ENCODE data around the gene MAN1A2.
"Not testable (repeated sequence)": the region's sequence is repeated elsewhere in the genome, so short reads cannot be mapped to it uniquely, and the experiment has no call there.

The MAN1A2 gene

GRCh38 chr1:117499071-117499470, 131.8 kb downstream of the MAN1A2 start:
- no peak for DNase-seq (ENCODE audit: low read depth)

GRCh38 chr1:117500584-117500983, 133.3 kb downstream of the MAN1A2 start:
- no peak for DNase-seq (ENCODE audit: low read depth)

DNA sequence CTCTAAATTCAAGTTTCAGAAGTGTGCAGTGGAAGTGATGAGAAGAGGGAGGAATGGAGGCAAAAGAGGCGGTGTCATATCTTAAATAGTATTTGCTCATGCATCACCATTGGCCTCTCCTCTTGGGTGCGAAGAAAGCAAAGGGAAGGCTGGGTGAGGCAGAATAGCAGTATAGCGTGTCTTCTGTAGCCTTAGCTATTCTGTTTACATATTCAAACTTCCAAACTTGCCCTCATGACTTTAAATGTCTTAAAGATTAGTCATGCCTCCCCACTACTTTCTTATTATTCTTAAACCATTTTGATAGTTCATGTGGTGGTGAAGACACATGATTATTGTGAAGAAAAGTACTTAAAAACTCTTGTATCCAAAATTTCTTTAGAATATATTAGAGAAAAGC, 134.0 kb downstream of the MAN1A2 start:
- DNase-seq (ENCODE audit: low read depth) = peak; percentile 4

DNA sequence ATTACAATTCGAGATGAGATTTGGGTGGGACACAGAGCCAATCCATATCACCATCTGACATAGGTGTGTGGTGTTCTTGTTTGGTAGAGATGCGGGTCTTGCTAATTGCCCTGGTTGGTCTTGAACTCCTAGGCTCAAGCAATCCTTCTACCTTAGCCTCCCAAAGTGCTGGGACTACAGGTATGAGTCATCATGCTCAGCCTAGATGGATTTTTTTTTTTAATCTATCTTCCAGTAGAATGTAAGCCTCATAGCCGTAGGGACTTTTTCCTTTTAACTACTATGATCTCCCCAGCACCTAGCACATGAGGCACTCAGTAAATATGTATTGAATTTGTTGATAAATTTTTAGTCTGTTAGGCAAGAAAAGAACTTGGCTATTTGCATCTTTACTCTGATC, 144.0 kb downstream of the MAN1A2 start:
- DNase-seq (ENCODE audit: low read depth) = no peak

GRCh38 chr1:117512728-117513321, 145.6 kb downstream of the MAN1A2 start:
- DNase-seq (ENCODE audit: low read depth) = peak; percentile 10

GRCh38 chr1:117523111-117523510, 155.9 kb downstream of the MAN1A2 start:
- no peak for DNase-seq (ENCODE audit: low read depth)

DNA sequence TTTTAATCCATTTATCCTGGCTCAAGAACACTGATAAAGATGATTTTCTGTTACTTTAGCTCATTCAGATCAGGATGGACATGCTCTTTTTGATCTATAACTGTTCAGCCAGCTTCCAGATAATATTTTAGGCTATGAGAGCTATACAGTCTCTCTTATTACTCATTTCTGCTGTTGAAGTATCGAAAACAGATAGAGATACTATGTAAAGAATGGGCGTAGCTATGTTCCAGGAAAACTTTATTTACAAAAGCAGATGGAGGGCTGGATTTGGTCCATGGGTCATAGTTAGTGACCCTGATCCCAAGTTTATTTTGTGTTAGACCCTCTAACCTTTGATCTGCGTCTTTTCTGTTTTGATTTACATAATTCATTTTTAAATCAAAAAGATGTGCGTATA, 159.8 kb downstream of the MAN1A2 start:
- DNase-seq (ENCODE audit: low read depth) = no peak

DNA sequence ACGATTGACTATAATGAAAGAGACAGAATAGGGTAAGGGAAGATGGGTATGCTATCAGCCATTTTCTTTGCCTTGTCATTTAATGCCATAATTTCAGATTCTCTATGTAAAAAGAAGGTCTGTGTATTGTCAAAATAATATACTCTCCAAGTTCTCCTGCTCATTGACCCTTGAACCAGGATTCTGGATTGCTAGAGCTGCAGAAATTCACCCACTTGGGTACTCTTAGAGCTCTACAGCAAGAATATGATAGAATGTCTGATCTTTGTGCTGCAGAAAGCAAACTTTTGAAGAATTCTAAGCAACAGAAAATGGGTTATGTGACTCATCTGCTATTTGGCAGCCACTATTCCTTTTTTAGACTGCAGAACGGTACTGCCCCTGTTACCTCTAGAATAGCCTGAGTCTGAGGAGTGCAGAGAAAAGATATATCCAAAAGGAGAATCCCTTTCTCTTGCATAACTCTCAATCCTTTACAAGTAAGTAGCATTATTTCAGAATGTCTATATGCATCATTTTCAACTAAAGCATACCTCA, 160.4 kb downstream of the MAN1A2 start:
- DNase-seq (ENCODE audit: low read depth) = peak; percentile 31

- DNase-seq (ENCODE audit: low read depth) = no peak
These were observed 162.4 kb downstream of the MAN1A2 start for GRCh38 chr1:117529683-117530082.

GRCh38 chr1:117531222-117531621, 164.0 kb downstream of the MAN1A2 start:
- DNase-seq (ENCODE audit: low read depth) = no peak

- peak; percentile 72 for DNase-seq (ENCODE audit: low read depth)
These were observed 167.8 kb downstream of the MAN1A2 start for GRCh38 chr1:117534995-117535467.

DNA sequence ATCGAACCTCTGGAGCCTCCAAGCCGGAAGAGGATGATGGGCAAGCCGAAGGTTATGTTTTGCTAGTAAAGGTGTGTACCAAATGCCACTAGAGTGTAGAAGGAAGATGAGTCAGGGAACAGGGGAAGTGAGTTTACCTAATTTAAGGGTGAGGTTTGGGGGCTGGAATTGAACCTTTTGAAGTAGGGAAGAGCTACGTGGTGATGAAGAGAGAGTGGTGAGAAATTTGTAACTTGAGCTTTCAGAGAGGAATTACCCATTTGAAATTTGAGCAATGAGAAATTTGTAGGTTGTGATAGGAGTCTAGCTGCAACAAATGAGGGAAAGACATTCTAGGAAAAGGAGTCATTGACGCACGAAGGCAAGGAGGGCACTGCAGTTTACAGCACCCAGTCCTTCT, 168.6 kb downstream of the MAN1A2 start:
- no peak for DNase-seq (ENCODE audit: low read depth)

DNA sequence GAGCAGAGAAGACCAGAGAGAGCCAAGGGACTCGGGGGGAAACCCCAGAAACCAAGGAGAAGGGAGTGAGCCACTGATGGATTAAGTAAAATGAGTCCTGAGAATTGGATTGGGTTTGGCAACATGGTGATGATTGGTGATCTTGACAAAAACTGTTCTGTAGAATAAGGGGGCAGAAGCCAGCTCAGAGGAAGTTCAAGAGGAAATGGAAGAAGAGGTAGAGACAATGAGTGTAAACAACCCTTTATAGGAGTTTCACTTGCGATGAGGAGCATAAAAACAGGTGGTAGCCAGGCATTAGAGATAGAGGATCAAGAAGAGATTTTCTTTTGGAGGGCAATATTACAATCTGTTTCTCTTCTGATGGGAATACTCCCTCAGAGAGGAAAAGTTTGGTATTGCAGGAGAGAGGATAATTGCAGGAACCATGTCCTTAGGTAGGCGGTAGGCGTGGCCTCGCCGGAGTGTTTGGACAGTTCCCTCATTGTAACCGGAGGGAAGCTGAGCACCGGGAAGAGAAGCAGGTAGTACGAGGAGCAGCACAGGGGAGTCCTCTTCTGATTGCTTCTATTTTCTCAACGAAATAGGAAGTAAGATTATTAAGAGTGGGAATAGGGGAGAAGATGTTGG, 170.2 kb downstream of the MAN1A2 start:
- no peak for DNase-seq (ENCODE audit: low read depth)

DNA sequence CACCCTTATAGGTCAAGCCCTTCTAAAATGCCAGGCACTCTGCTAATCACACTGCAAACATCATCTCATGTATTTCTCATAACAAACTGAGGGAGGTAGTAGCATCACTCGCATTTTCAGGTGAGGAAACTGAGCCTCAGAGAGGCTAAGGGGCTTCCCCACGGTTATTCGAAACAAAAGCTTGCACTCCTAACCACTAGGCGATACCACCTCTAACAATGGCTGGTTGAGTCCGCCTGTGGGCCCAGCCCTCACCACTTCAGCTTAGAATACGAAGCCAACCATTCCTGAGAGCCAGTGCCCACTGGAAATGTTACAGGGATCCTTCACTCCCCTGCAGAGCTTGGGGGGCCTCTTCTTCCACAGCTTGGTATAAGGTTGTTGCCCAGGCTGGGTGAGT, 173.3 kb downstream of the MAN1A2 start:
- DNase-seq (ENCODE audit: low read depth) = no peak

GRCh38 chr1:117541003-117541402, 173.8 kb downstream of the MAN1A2 start:
- DNase-seq (ENCODE audit: low read depth) = peak; percentile 11

DNA sequence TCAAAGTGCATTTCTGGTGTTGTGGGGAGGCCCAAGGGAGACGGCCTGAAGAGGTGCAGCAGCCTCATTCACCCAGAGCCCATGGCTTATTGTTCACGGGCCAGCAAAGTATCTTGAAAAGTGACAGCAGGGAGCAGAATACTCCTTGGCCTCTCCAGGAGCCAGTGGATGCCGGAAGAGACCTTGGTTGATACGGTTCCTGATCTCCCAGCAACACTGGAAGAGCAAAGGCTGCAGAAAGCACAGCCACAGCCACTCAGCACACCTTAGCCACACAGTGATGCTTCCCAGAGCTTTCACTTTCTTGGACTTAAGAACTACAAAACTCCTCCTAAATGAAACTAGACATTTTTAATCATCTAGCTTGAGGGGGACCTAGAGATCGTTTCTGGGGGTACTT, 174.3 kb downstream of the MAN1A2 start:
- no peak for DNase-seq (ENCODE audit: low read depth)

GRCh38 chr1:117544509-117545109, 177.4 kb downstream of the MAN1A2 start:
- no peak for DNase-seq (ENCODE audit: low read depth)

DNA sequence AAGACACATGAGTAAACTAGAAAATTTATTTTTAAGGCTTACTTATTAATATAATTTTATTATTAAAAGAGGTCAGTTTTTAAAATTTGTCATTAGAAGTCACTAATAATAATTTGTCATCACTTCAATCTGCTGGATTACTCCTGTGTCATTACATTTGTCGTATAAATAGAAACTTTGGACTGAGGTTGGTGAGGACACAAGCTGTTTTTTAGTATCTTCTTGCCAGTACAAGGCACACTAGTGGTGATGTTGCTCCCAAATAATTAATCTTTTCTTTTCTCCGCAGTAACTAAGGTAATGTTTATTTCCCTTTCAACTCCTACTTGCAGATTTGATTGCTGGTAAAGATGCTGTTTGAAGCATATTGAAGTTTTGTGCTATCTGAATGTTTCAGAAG, 179.2 kb downstream of the MAN1A2 start:
- DNase-seq (ENCODE audit: low read depth) = no peak

DNA sequence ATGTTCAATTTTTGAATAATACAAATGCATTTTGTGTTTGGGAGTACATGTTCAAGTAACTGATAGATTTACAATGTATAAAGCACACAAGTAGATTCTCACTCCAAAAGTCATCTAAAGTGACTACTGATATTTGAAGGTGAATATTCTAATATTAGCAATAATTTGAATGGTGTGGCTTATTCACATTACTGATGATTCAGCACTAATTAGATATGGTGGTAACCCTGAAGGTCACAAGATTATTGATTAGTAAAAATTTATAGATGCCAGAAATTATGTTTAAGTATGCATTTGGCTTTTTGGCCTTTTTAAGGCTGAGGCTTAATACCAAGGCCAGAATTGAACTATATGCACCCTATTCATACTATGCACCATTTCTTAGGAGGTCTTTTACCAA, 186.2 kb downstream of the MAN1A2 start:
- DNase-seq (ENCODE audit: low read depth) = no peak

- no peak for DNase-seq (ENCODE audit: low read depth)
These were observed 188.6 kb downstream of the MAN1A2 start for GRCh38 chr1:117555806-117556205.

DNA sequence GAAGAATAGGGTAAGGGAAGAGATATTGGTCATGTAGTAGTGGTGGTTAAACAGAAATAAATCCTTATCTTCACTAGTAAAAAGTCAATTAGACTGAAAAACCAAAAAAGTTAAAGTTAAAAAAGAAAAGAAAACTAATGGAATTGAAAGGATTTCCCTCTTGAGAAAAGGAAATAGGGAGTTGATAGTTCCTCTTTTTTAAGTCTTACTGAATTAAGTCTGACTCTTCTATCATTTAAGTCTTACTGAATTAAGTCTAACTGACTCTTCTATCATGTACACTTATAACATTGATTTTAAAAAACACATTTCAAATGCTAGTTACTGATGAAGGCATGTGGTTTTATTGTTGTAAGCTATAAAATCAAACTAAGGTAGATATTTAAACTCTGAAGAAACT, 189.1 kb downstream of the MAN1A2 start:
- no peak for DNase-seq (ENCODE audit: low read depth)

- no peak for DNase-seq (ENCODE audit: low read depth)
These were observed 189.7 kb downstream of the MAN1A2 start for GRCh38 chr1:117556976-117557375.

GRCh38 chr1:117558451-117558850, 191.2 kb downstream of the MAN1A2 start:
- DNase-seq (ENCODE audit: low read depth) = not testable (repeated sequence)

Measured in stromal cell of bone marrow (primary cell).